GM20431 (cell line): ENCODE measurements around the gene ABHD16B.
"Not testable (repeated sequence)": the region's sequence is repeated elsewhere in the genome, so short reads cannot be mapped to it uniquely, and the experiment has no call there.

Source experiments
- in situ Hi-C: fragments of 300-500 bp; cut with MseI, MboI; formaldehyde crosslinking; loops from one replicate; pipeline ENCODE4 v1.15.0; 2020; ENCODE audit warnings: low sequenced_read_pairs; ENCODE audit not compliant: unreplicated experiment

Gene ABHD16B

GRCh38 chr20:63854069-63854765, 7.1 kb upstream of the ABHD16B start:
- in situ Hi-C loops: no loop called here

- in situ Hi-C loops: no loop called here
These were observed 6.4 kb upstream of the ABHD16B start for GRCh38 chr20:63854766-63855362.

- in situ Hi-C loops: no loop called here
These were observed 5.8 kb upstream of the ABHD16B start for GRCh38 chr20:63855363-63856097.

DNA sequence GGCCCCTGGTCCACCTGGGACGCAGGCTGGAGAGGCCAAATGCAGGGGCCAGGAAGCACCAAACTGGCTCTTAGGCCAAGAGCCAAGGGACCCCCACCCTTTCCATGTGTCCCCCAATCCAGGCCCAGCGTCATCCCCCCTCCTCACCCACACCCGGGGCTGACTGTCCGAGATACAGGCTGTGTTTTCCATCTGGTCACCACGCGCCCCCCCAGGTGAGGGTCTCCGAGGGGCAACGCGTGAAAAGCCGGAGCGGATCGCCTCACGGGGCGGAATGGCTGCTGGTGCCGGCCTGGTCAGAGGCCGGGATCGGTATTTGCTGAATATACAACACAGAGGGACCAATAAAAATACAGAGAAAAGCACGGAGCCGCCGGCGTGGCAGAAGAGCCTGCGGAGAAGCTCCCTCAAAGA, 5.2 kb upstream of the ABHD16B start:
- in situ Hi-C loops: no loop called here

DNA sequence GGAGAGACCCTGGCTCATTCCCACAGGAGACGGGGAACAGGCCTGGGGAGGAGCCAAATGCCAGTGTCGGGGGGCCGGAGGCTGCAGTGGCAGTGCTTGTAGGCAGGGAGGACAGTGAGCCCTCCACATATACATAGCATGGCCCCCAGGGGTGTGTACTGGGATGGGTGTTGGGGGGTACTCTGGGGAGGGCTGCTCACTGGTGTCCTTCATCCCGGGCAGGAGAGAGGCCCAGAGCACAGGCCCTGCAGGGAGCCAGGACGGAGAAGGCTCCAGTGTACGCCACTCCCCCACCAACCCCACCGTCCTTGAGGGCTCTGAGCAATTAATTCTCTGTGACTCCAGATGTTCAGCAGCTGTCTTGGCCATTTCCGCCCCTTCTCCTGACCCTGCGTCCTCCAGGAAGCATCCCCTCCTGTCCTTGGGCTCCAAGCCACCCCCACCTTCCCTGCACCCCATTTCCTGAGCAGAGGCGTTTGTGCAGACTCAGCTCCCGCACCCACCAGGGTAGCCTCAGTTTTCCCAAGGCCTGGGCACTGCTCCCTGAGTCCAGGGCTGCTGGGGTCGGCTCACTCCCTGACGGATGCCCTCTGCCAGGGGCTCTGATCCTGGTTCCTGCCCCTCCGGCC, 3.4 kb upstream of the ABHD16B start:
- in situ Hi-C loops: no loop called here

DNA sequence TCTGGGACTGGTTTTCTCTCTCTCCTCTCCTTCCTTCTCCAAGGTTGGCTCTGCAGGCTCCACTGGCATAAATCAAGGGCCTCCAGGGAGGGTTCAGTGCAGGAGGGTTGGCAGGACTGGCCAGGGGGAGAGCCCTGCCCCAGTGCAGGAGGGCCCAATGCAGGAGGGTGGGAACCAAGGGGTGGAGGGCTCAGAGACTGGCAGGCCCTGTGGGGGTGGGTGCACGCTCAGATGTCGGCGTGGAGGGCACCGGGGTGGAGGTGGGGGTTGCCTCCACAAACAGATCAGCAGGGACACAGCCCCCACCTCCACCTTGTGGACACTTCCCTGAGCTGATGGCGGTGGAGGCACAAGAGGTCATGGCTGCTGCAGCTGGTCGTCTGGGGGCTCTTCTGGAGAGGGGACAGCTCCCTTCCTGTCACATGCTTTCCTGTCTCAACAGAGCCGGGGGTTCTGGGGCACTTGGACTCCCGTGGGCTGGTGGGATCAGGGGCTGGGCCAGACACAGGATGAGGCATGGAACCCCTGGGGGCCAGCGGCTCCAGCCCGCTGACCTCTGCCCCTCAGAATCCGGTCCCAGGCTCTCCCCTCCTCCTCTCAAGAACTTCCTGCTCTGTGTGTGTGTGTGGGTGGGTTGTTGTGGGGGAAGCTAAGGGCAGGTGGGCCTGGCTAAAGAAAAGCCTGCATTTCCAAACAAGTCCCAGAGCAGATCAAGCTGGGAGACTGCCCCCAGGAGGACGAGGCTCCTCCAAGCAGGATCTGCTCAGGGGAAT, 2.7 kb upstream of the ABHD16B start:
- in situ Hi-C loops: no loop called here

DNA sequence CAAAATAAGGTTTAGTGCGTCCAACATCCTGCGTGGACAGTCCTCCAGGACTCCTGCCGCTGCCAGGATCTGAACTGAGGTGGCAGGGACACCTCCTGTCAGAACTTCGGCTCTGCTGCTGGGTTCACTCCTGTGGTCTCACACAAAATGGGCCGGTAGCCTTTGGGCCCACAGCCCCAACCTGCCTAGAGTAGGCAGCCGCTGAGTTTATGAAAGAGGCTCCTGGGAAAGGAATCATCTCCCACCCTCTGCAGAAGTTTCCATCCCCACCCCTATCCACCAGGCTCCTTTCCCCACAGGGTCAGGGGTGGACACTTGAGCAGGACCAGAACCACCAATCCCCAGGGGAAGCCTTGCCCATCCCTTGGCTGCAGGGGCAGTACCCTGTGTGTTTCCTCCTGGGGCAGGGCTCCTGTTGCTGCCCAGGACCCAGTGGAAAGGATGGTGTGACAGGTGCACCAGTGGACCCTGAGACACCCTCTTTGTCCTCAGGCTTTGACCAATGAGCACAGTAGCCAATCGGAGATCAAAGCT, 2.1 kb upstream of the ABHD16B start:
- in situ Hi-C loops: no loop called here

- in situ Hi-C loops: no loop called here
These were observed 810 bp upstream of the ABHD16B start for GRCh38 chr20:63860325-63861051.

DNA sequence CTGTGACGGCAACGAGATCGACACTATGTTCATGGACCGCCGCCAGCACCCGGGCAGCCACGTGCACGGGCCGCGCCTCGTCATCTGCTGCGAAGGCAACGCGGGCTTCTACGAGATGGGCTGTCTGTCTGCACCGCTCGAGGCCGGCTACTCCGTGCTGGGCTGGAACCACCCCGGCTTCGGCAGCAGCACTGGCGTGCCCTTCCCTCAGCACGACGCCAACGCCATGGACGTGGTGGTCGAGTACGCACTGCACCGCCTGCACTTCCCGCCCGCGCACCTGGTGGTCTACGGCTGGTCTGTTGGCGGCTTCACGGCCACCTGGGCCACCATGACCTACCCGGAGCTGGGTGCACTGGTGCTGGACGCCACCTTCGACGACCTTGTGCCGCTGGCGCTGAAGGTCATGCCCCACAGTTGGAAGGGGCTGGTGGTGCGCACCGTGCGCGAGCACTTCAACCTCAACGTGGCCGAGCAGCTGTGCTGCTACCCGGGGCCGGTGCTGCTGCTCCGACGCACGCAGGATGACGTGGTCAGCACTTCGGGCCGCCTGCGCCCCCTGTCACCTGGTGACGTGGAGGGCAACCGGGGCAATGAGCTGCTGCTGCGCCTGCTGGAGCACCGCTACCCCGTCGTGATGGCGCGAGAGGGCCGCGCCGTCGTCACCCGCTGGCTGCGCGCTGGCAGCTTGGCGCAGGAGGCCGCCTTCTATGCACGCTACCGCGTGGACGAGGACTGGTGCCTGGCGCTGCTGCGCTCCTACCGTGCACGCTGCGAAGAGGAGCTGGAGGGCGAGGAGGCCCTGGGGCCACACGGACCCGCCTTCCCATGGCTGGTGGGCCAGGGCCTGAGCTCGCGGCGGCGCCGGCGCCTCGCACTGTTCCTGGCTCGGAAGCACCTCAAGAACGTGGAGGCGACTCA, 943 bp downstream of the ABHD16B start:
- in situ Hi-C loops: no loop called here

DNA sequence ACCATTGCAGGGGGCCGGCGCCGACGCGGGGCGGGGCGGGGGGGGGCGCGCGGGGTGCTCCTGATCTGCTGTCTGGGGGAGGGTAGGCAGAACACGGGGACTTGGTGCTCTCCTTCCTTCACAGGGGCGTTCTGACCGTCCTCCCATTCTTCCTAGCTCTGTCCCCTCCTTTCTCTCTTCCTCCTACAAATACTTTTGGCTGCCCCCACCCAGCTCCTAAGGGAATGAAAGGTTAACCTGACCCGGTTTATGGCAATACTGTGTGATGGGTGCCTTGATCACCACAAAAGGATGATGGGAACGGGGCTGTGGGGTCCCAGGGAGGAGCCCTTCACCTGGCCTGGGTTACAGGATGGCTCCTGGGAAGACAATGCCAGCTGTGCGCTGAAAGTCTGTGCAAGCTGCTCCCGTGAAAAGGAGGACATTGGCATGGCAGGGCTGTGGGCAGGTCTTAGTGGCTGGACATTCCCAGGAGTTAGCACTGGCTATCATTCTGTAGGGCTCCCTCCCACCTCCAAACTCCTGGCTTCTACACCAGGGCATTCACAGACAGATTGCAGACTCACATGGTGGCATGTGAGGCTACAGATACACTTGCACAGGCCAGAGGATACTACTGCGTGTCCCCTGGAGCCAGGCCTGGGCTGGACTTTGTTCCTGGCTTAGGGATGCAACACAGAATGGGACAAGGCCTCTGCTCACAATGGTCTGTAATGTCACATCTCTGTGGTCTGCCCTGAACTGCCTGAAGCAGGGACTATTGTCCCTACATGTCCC, 1.9 kb downstream of the ABHD16B start:
- in situ Hi-C loops: no loop called here

DNA sequence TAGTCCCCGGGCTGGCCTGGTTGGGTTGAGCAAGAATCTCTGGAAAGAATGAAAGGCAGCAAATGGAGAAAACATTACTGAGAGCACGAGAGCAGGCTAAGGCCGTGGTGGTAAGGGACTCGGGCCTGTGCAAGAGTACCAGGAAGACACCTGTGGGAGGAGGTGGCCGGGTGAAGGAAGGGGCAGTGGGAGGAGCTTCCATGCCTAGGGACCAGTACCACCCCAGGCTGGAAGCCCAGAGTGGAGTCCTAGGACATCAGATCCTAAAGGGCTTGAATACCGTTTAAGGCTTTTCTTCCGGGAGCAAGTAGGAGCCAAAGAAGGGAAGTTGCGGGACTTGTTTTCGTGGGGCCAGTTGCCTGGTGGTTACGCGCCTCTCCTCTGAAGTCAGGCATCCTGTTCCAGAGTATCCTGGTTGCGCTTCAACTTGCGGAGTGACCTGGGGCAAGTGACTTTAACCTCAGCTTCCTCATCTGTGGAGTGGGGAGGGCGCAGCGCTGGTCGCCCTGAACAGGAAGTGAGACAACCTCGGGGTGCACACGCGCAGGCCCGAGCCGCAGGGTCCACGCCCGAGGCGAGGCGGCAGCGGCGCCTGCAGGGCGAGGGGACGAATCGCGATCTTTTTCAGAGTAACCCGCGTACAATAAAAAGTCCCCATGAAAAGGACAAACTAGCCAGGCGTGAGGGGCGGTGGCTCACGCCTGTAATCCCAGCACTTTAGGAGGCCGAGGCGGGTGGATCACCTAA, 2.7 kb downstream of the ABHD16B start:
- in situ Hi-C loops: no loop called here

DNA sequence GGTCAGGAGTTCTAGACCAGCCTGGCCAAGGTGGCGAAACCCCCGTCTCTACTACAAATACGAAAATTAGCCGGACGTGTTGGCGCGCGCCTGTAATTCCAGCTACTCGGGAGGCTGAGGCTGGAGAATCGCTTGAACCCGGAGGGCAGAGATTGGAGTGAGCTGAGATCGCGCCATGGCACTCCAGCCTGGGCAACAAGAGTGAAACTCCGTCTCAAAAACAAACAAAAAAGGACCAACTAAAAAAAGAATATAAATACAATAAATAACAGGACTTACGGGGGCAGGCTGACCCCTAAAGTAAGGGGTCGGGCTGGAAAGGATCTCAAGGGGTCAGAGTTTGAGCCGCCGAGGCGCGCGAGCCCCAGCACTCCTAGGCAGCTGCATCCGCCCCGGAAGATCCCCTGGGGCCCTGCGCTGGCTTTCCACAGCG, 3.3 kb downstream of the ABHD16B start:
- in situ Hi-C loops: no loop called here

DNA sequence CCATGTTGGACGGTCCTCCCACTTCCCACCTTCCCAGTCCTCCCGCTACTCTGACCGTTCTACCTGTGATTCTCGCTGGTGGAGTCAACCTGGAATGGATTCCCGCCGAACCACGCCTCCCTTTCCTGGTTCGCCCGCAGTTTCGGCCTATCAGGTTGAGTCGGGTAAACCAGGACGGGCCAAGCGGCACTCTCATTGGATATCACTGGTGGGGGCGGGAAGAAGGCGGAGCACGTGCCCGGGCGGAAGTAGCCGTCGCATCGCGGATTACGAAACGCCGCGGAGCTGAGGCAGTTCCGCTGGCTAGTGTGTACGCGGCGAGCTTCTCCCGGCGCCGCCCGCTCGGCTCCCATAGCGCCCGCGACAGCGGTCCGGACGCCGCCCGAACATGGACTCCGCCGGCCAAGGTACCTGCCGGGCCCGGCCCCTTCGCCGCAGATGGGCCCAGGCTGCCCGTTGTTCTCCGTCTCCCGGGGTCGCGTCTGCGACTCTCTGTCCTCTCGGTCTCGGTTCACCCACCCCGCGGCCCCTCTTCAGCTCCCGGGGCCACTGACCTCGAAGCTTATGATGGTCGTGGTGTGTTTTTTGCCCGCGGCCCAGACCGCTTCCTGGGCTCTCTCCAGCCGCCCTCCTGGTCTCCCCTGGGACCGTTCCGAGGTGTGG, 3.8 kb downstream of the ABHD16B start, which contains the start of gene TPD52L2:
TSS of gene TPD52L2 (plus strand) at position 293 of the 663 bp plus-strand sequence. CDS start at position 389, 96 bp downstream.
- in situ Hi-C loops: no loop called here

DNA sequence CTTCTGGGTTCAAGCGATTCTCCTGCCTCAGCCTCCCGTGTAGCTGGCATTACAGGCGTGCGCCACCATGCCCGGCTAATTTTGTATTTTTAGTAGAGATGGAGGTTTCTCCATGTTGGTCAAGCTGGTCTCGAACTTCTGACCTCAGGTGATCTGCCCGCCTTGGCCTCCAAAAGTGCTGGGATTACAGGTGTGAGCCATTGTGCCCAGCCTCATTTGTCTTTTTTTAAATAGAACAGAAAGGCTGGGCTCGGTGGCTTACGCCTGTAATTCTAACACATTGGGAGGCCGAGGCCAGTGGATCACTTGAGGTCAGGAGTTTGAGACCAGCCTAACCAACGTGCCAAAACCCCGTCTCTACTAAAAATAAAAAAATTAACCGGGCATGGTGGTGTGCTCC, 5.7 kb downstream of the ABHD16B start:
- in situ Hi-C loops: not testable (repeated sequence)

DNA sequence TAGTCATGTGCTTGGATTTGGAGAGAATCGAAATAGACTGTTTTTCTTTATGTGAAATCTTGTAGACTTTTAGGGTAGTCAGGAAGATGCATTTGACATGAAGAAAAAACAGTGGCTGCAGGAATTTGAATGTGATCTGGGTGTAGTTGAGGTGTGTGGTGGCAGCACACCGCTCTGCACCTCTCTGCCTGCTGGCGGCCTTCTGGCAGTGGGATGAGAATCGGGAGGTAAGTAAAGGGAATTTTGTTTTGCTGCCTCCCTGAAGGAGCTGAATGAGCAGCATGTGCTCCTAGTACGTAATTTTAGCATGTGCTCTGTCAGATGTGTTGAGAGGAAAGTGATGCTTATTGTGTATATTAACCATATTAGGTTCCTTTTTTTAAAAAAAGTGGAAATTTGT, 7.0 kb downstream of the ABHD16B start:
- in situ Hi-C loops: no loop called here

- in situ Hi-C loops: no loop called here
These were observed 12.2 kb downstream of the ABHD16B start for GRCh38 chr20:63873477-63873971.
